Measurements from ENCODE around the gene L3MBTL4. TPM values are rescaled to one million over a fixed set of nuclear protein-coding genes. Genes with fewer than 3 reads are reported as not detected.

L3MBTL4 gene
- total and polyA plus RNA-seq, 4 donors: 2.3 to 15.0 (median 5.0) TPM

DNA sequence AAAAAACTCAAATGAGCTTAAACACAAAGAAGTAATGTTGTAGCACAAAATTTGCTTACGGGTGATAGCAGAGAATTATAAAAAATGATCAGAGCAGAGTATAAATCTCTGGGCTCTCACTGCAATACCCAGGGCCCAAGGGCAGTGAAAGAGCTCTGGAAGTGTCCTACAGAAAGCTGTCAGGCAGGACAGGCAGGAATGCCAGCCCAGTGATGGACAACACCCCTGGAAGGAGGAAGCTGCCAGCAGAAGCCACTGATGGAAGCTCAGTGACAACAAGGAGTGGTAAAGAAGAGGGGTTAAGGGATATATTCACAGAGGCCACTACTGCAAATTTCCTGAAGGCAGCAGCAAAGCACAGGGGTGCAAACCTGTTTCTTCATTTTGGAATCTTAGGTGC is 214.9 kb downstream of the L3MBTL4 start:
- 97% methylated on average over 1 of the region's 1 CpG for WGBS
- no peak overlapping the region for H3K9ac ChIP-seq (ENCODE audit: low read depth in 1 of 2, low read length in 2 of 2)
- no peaks in the 10 kb centered on the region for H3K27me3 ChIP-seq (ENCODE audit: control insufficient read depth in 4 of 4, insufficient read depth in 4 of 4, low read length in 3 of 4)
- no peak overlapping the region for H3K27ac ChIP-seq (ENCODE audit: low read depth in 1 of 2, low read length in 2 of 2)
- peaks cover 0 to 4% (median 0%) of the 10 kb centered on the region in 4 donors for H3K36me3 ChIP-seq (ENCODE audit: control insufficient read depth in 4 of 4, insufficient read depth in 3 of 4, low read depth in 1 of 4, low read length in 3 of 4)
- TF ChIP-seq HNF4G (IDR thresholded peaks at IDR 0.05): no peak
- TF ChIP-seq TAF1 (conservative IDR thresholded peaks at IDR 0.05): no peak
- TF ChIP-seq, protein P1, sequence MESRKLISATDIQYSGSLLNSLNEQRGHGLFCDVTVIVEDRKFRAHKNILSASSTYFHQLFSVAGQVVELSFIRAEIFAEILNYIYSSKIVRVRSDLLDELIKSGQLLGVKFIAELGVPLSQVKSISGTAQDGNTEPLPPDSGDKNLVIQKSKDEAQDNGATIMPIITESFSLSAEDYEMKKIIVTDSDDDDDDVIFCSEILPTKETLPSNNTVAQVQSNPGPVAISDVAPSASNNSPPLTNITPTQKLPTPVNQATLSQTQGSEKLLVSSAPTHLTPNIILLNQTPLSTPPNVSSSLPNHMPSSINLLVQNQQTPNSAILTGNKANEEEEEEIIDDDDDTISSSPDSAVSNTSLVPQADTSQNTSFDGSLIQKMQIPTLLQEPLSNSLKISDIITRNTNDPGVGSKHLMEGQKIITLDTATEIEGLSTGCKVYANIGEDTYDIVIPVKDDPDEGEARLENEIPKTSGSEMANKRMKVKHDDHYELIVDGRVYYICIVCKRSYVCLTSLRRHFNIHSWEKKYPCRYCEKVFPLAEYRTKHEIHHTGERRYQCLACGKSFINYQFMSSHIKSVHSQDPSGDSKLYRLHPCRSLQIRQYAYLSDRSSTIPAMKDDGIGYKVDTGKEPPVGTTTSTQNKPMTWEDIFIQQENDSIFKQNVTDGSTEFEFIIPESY (IDR thresholded peaks at IDR 0.05): no peak
- no peak for TF ChIP-seq JUND (IDR thresholded peaks at IDR 0.05)
- TF ChIP-seq GABPA (IDR thresholded peaks at IDR 0.05 in 1 of 2, conservative IDR thresholded peaks at IDR 0.05 in 1 of 2): no peak
- no peak for TF ChIP-seq YY1 (IDR thresholded peaks at IDR 0.05)
- TF ChIP-seq FOXA1 (IDR thresholded peaks at IDR 0.05): no peak
- H3K4me1 ChIP-seq (ENCODE audit: control insufficient read depth in 4 of 4, insufficient read depth in 4 of 4, low read length in 3 of 4): no peaks in the 10 kb centered on the region
- no peak for DNase-seq (ENCODE audit: low spot score)
- H3K4me3 ChIP-seq (ENCODE audit: low read depth in 1 of 3, low read length in 3 of 3): no peak overlapping the region
- H3K9me3 ChIP-seq (ENCODE audit: control insufficient read depth in 4 of 4, low read length in 3 of 4): no peaks in the 10 kb centered on the region

DNA sequence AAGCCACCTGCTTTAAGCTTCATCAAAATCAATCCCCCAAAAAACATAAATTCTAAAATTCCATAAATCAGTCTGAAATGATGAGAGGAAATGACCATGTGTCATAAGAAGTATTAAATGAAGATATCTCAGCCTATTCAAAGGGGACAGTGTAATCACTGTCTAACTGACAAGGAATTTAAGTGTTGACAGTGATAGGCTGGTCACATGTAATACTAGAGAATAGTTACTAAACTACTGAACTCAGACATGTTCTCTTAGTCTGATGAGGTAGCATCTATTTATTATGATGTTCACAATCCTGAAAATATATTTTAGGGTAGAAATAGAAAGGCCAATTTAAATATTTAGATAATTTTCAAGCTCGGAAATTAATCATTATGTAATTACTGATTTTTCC is 216.1 kb downstream of the L3MBTL4 start:
- Histone ChIP-seq H3K9ac (ENCODE audit: low read depth in 1 of 2, low read length in 2 of 2) (no peak overlapping the region), H3K27me3 (ENCODE audit: control insufficient read depth in 4 of 4, insufficient read depth in 4 of 4, low read length in 3 of 4) (no peaks in the 10 kb centered on the region), H3K4me1 (ENCODE audit: control insufficient read depth in 4 of 4, insufficient read depth in 4 of 4, low read length in 3 of 4) (no peaks in the 10 kb centered on the region), H3K9me3 (ENCODE audit: control insufficient read depth in 4 of 4, low read length in 3 of 4) (no peaks in the 10 kb centered on the region), H3K4me3 (ENCODE audit: low read depth in 1 of 3, low read length in 3 of 3) (no peak overlapping the region), H3K27ac (ENCODE audit: low read depth in 1 of 2, low read length in 2 of 2) (no peak overlapping the region), H3K36me3 (ENCODE audit: control insufficient read depth in 4 of 4, insufficient read depth in 3 of 4, low read depth in 1 of 4, low read length in 3 of 4) (peaks cover 0 to 9% (median under 1%) of the 10 kb centered on the region in 4 donors)
- no peak for DNase-seq (ENCODE audit: low spot score)
- TF ChIP-seq HNF4A (conservative IDR thresholded peaks at IDR 0.05) (no peak), TAF1 (conservative IDR thresholded peaks at IDR 0.05) (no peak), RAD21 (IDR thresholded peaks at IDR 0.05) (no peak), EGR1 (IDR thresholded peaks at IDR 0.05; ENCODE audit: low read depth in 2 of 2) (no peak)
- TF ChIP-seq, protein P2, sequence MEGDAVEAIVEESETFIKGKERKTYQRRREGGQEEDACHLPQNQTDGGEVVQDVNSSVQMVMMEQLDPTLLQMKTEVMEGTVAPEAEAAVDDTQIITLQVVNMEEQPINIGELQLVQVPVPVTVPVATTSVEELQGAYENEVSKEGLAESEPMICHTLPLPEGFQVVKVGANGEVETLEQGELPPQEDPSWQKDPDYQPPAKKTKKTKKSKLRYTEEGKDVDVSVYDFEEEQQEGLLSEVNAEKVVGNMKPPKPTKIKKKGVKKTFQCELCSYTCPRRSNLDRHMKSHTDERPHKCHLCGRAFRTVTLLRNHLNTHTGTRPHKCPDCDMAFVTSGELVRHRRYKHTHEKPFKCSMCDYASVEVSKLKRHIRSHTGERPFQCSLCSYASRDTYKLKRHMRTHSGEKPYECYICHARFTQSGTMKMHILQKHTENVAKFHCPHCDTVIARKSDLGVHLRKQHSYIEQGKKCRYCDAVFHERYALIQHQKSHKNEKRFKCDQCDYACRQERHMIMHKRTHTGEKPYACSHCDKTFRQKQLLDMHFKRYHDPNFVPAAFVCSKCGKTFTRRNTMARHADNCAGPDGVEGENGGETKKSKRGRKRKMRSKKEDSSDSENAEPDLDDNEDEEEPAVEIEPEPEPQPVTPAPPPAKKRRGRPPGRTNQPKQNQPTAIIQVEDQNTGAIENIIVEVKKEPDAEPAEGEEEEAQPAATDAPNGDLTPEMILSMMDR (IDR thresholded peaks at IDR 0.05; ENCODE audit: low read depth, low read length, missing input control): no peak
- WGBS: 85% methylated on average over 1 of the region's 1 CpG

DNA sequence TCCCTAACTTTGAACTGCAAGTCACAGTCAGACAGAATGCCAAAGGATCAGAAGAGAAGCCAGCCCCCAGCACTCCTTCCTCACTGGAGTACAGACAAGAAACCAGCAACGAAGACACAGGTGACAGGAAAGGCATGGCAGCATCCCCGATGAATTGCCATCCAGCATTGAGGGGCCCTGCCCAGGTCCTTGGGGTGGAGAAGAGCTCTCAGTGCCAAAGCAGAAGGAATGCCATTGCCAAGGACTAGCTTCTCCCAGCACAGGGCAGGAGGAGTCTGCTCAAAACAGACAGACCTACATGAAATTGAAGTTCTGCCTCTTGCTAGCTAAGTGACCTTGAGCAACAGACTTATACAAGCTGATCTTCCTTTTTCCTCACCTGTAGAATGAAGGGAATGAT is 220.1 kb downstream of the L3MBTL4 start:
- no peak overlapping the region for H3K27ac ChIP-seq (ENCODE audit: low read depth in 1 of 2, low read length in 2 of 2)
- no peak for DNase-seq (ENCODE audit: low spot score)
- H3K9me3 ChIP-seq (ENCODE audit: control insufficient read depth in 4 of 4, low read length in 3 of 4): peaks cover 0 to 5% (median under 1%) of the 10 kb centered on the region in 4 donors
- no peak overlapping the region for H3K4me3 ChIP-seq (ENCODE audit: low read depth in 1 of 3, low read length in 3 of 3)
- H3K27me3 ChIP-seq (ENCODE audit: control insufficient read depth in 4 of 4, insufficient read depth in 4 of 4, low read length in 3 of 4): no peaks in the 10 kb centered on the region
- 93% methylated on average over 2 of the region's 2 CpGs for WGBS
- no peaks in the 10 kb centered on the region for H3K4me1 ChIP-seq (ENCODE audit: control insufficient read depth in 4 of 4, insufficient read depth in 4 of 4, low read length in 3 of 4)
- peaks cover 1 to 26% (median 10%) of the 10 kb centered on the region in 4 donors for H3K36me3 ChIP-seq (ENCODE audit: control insufficient read depth in 4 of 4, insufficient read depth in 3 of 4, low read depth in 1 of 4, low read length in 3 of 4)
- no peak overlapping the region for H3K9ac ChIP-seq (ENCODE audit: low read depth in 1 of 2, low read length in 2 of 2)
- TF ChIP-seq EGR1 (IDR thresholded peaks at IDR 0.05; ENCODE audit: low read depth in 2 of 2): no peak
- no peak for TF ChIP-seq FOXA1 (IDR thresholded peaks at IDR 0.05)
- no peak for TF ChIP-seq RAD21 (IDR thresholded peaks at IDR 0.05)
- no peak for TF ChIP-seq FOXA2 (IDR thresholded peaks at IDR 0.05)
- no peak for TF ChIP-seq YY1 (IDR thresholded peaks at IDR 0.05)
- no peak for TF ChIP-seq JUND (IDR thresholded peaks at IDR 0.05)
- TF ChIP-seq, protein P1 (IDR thresholded peaks at IDR 0.05): no peak
- TF ChIP-seq RXRA (IDR thresholded peaks at IDR 0.05): no peak
- TF ChIP-seq NR2F2 (IDR thresholded peaks at IDR 0.05): no peak
- TF ChIP-seq, protein P2 (IDR thresholded peaks at IDR 0.05; ENCODE audit: low read depth, low read length, missing input control): no peak
- TF ChIP-seq, protein P3, sequence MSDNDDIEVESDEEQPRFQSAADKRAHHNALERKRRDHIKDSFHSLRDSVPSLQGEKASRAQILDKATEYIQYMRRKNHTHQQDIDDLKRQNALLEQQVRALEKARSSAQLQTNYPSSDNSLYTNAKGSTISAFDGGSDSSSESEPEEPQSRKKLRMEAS (IDR thresholded peaks at IDR 0.05): no peak
- TF ChIP-seq HNF4A (conservative IDR thresholded peaks at IDR 0.05): no peak

Measured in liver (tissue), 9 donors.